ENCODE data around the gene LZTFL1. TPM values are rescaled to one million over a fixed set of nuclear protein-coding genes. Genes with fewer than 3 reads are reported as not detected.

The LZTFL1 gene
- total RNA-seq, 1 experiment from 2014 or later, result 10.6 TPM

GRCh38 chr3:45865563-45865962 is 23.6 kb upstream of the LZTFL1 start:
- H3K27ac ChIP-seq (ENCODE audit: low read depth, low read length, poor library complexity, severe bottlenecking), result no peak overlapping the region
- intact Hi-C loops (cut with micrococcal nuclease; ENCODE audit: unreplicated experiment), result no loop called here
- ChIA-PET POLR2A (ENCODE audit: low non-redundant PET) (no interaction called here), CTCF (no interaction called here)
- H3K4me3 ChIP-seq (ENCODE audit: low read depth, low read length, poor library complexity, severe bottlenecking), result no peak overlapping the region
- H3K9me3 ChIP-seq (ENCODE audit: low read depth, low read length, poor library complexity, severe bottlenecking), result no peaks in the 10 kb centered on the region
- no peaks in the 10 kb centered on the region for H3K4me1 ChIP-seq (ENCODE audit: insufficient read depth, low read length, poor library complexity, severe bottlenecking)
- BruUV-seq (replicated peaks), result no TSS peak
- H3K36me3 ChIP-seq (ENCODE audit: insufficient read depth, low read length, poor library complexity, severe bottlenecking), result no peaks in the 10 kb centered on the region
- DNase-seq (ENCODE audit: low spot score), result no peak
- no peaks in the 10 kb centered on the region for H3K27me3 ChIP-seq (replicated peaks; ENCODE audit: insufficient read depth, low read depth, low read length, poor library complexity)
- no peak for TF ChIP-seq EZH2 (IDR thresholded peaks at IDR 0.05; ENCODE audit: borderline replicate concordance, low read depth, low read length, poor library complexity, severe bottlenecking)
- TF ChIP-seq CTCF (conservative IDR thresholded peaks at IDR 0.05; ENCODE audit: low read depth, low read length), result no peak

DNA sequence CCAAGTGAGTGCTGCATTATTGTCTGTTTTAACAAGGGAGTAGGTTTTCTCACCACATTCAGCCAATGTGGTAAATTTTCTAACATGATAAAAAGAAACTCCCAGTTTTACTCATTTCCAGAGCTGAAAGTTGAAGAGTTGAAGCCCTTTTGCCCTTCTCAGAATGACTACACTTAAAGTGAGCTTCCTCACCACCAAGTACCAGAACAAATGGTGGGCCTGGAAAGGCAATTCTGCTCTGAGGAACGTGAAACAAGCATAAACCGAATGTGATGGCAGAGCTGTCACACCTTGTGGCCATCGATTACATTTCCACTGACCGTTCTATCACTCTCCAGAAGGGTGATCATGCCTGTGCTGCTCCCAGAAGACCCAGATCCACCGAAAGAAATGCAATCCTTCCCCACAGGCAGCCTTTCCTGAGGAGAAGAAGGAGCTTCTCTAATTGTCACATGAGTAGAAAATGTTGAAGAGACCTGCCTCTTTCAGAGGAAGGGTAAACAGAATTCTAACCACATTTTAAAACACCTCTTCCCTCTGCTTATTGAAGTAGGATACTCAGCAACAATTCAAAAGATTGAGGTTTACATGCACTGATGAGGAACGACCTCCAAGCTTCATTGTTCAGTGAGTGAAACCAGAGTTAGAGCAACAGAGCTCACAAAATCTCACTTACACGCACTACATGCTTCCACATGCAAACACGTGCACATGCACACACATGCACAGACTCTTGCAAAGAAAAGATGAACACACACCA is 23.0 kb upstream of the LZTFL1 start:
- POLR2A ChIA-PET (ENCODE audit: low non-redundant PET), result no interaction called here
- DNase-seq (ENCODE audit: low spot score), result no peak
- no peaks in the 10 kb centered on the region for H3K27me3 ChIP-seq (replicated peaks; ENCODE audit: insufficient read depth, low read depth, low read length, poor library complexity)
- TF ChIP-seq EZH2 (IDR thresholded peaks at IDR 0.05; ENCODE audit: borderline replicate concordance, low read depth, low read length, poor library complexity, severe bottlenecking) (no peak), CTCF (conservative IDR thresholded peaks at IDR 0.05; ENCODE audit: low read depth, low read length) (no peak)
- no peaks in the 10 kb centered on the region for H3K4me1 ChIP-seq (ENCODE audit: insufficient read depth, low read length, poor library complexity, severe bottlenecking)
- H3K36me3 ChIP-seq (ENCODE audit: insufficient read depth, low read length, poor library complexity, severe bottlenecking), result no peaks in the 10 kb centered on the region
- no peaks in the 10 kb centered on the region for H3K9me3 ChIP-seq (ENCODE audit: low read depth, low read length, poor library complexity, severe bottlenecking)
- intact Hi-C loops (cut with micrococcal nuclease; ENCODE audit: unreplicated experiment), result no loop called here
- H3K4me3 ChIP-seq (ENCODE audit: low read depth, low read length, poor library complexity, severe bottlenecking), result no peak overlapping the region
- BruUV-seq (replicated peaks), result no TSS peak
- CTCF ChIA-PET, result no interaction called here
- no peak overlapping the region for H3K27ac ChIP-seq (ENCODE audit: low read depth, low read length, poor library complexity, severe bottlenecking)

GRCh38 chr3:45861043-45861719 is 19.3 kb upstream of the LZTFL1 start:
- BruUV-seq (replicated peaks), result no TSS peak
- Histone ChIP-seq H3K4me1 (ENCODE audit: insufficient read depth, low read length, poor library complexity, severe bottlenecking) (no peaks in the 10 kb centered on the region), H3K9me3 (ENCODE audit: low read depth, low read length, poor library complexity, severe bottlenecking) (no peaks in the 10 kb centered on the region), H3K27ac (ENCODE audit: low read depth, low read length, poor library complexity, severe bottlenecking) (no peak overlapping the region), H3K36me3 (ENCODE audit: insufficient read depth, low read length, poor library complexity, severe bottlenecking) (no peaks in the 10 kb centered on the region), H3K27me3 (replicated peaks; ENCODE audit: insufficient read depth, low read depth, low read length, poor library complexity) (no peaks in the 10 kb centered on the region), H3K4me3 (ENCODE audit: low read depth, low read length, poor library complexity, severe bottlenecking) (no peak overlapping the region)
- CTCF ChIA-PET, result no interaction called here
- POLR2A ChIA-PET (ENCODE audit: low non-redundant PET), result no interaction called here
- intact Hi-C loops (cut with micrococcal nuclease; ENCODE audit: unreplicated experiment), result no loop called here
- no peak for DNase-seq (ENCODE audit: low spot score)
- no peak for TF ChIP-seq EZH2 (IDR thresholded peaks at IDR 0.05; ENCODE audit: borderline replicate concordance, low read depth, low read length, poor library complexity, severe bottlenecking)
- no peak for TF ChIP-seq CTCF (conservative IDR thresholded peaks at IDR 0.05; ENCODE audit: low read depth, low read length)
